ENCODE measurements around the gene IPO4. TPM values are rescaled to one million over a fixed set of nuclear protein-coding genes. Genes with fewer than 3 reads are reported as not detected.

Gene IPO4
- total and polyA plus RNA-seq, 2 of the 4 experiments (the other 2 are of a cell fraction) = 37.6 to 39.4 TPM

DNA sequence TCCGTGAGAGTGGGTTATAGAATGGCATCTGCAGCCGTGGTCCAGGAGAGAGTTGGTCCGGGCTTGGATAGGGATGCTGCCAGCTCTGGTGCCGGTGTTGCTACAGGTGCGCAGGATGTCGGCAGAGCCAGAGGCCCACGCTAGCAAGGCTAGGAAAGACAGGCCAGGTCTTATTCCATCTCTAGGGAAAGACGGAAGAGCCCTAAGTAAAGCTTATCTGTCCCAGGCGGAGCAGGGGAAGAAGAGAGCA lies 53.1 kb downstream of the IPO4 start:
- dilution Hi-C loops (cut with HindIII; ENCODE audit: low sequenced_read_pairs, unreplicated experiment) (no loop called here), intact Hi-C loops (cut with micrococcal nuclease) (no loop called here), in situ Hi-C loops (cut with MboI; ENCODE audit: low sequenced_read_pairs) (loop anchor here (10.0 to 25.0 kb wide), 3 partner anchors 299 to 1048 kb away; partner anchors contain the start of genes ACIN1, BCL2L2, C14orf119 and PABPN1)
- POLR2A ChIA-PET (ENCODE audit: unreplicated experiment) = no interaction called here
- H3K27ac ChIP-seq (ENCODE audit: insufficient read depth, low read length) = peak overlapping the region; percentile 5; the same call in 1 of the 2 replicates
- no peaks in the 10 kb centered on the region for H3K27me3 ChIP-seq (ENCODE audit: control insufficient read depth, insufficient read depth, low read length)
- no TSS peak for BruUV-seq (replicated peaks)
- no peak overlapping the region for H2BK15ac ChIP-seq (ENCODE audit: low read depth, low read length)
- ATAC-seq (ENCODE audit: low read depth) (no peak), DNase-seq (no peak)
- H2AFZ ChIP-seq (replicated peaks; ENCODE audit: low read length, poor library complexity) = peak overlapping the region; percentile 99
- H4K8ac ChIP-seq (ENCODE audit: low read depth in 2 of 2, low read length in 2 of 2) = peak overlapping the region in 1 of 2 experiments; percentile 20; a peak in 2 of 4 replicates
- H3K4ac ChIP-seq (ENCODE audit: low read depth, low read length) = 0 out of 2 replicates have a peak overlapping the region, but pooled peaks have one; percentile 51
- no peak overlapping the region; the same call in 1 of the 2 replicates for H2AK5ac ChIP-seq (ENCODE audit: low read depth, low read length)
- peak overlapping the region; percentile 64; the same call in 1 of the 2 replicates for H3K56ac ChIP-seq (ENCODE audit: extremely low read depth, insufficient read depth, low read length)
- H4K5ac ChIP-seq (ENCODE audit: low read depth, low read length) = no peak overlapping the region
- CTCF ChIA-PET = interaction anchor here (0.9 to 1.5 kb wide), 3 partner anchors 8 to 78 kb away, joined by 3 to 4 read pairs (median 3); no protein-coding TSS in a partner anchor
- H3K4me3 ChIP-seq (ENCODE audit: insufficient read depth, low read depth, low read length) = peak overlapping the region; percentile 97
- H3K23ac ChIP-seq (ENCODE audit: low read depth, low read length) = peak overlapping the region; percentile 12; the same call in 1 of the 2 replicates
- H3K18ac ChIP-seq (ENCODE audit: low read depth, low read length) = no peak overlapping the region
- no peak overlapping the region for H2BK5ac ChIP-seq (ENCODE audit: low read depth, low read length, poor library complexity, severe bottlenecking)
- peak overlapping the region; percentile 73; the same call in 1 of the 2 replicates for H3K14ac ChIP-seq (replicated peaks; ENCODE audit: low read depth, low read length)
- peak overlapping the region; percentile 13; the same call in 1 of the 2 replicates for H3K9ac ChIP-seq (ENCODE audit: low read depth, low read length)
- H3K9me1 ChIP-seq (ENCODE audit: insufficient read depth, low read length) = peaks cover 19% of the 10 kb centered on the region
- no peak overlapping the region for H2BK20ac ChIP-seq (ENCODE audit: low read depth, low read length)
- 0% methylated on average over 4 of the region's 9 CpGs; no CpG with 5 or more reads in 1 of the 2 experiments for WGBS, 2 experiments (ENCODE audit: extremely low coverage in 2 of 2, insufficient read length in 1 of 2)
- H4K91ac ChIP-seq (ENCODE audit: insufficient read depth, low read depth, low read length) = peak overlapping the region; percentile 61
- H3K4me1 ChIP-seq (ENCODE audit: control insufficient read depth, insufficient read depth, low read length) = peaks cover 11% of the 10 kb centered on the region
- H3K36me3 ChIP-seq (ENCODE audit: control insufficient read depth, insufficient read depth, low read length) = peaks cover 23% of the 10 kb centered on the region
- peak overlapping the region; percentile 87 for H3K4me2 ChIP-seq (ENCODE audit: low read depth, low read length)
- peak overlapping the region; percentile 82 for H2AK9ac ChIP-seq (replicated peaks; ENCODE audit: low read depth, low read length, poor library complexity)
- H4K20me1 ChIP-seq (ENCODE audit: insufficient read depth, low read length) = peaks cover 11% of the 10 kb centered on the region; the same call in 1 of the 2 replicates
- H3K79me1 ChIP-seq (ENCODE audit: low read depth in 1 of 2, low read length in 2 of 2) = peaks cover 17 to 38% of the 10 kb centered on the region in 2 experiments; a peak in 3 of 4 replicates
- no peak overlapping the region for H2BK120ac ChIP-seq (ENCODE audit: low read depth, low read length)
- H3K9me3 ChIP-seq (ENCODE audit: control insufficient read depth, insufficient read depth, low read length) = no peaks in the 10 kb centered on the region
- TF ChIP-seq CHD1 (IDR thresholded peaks at IDR 0.05; ENCODE audit: low read depth, low read length) (no peak), NFE2L2 (IDR thresholded peaks at IDR 0.05; ENCODE audit: low read depth, low read length) (no peak), BHLHE40 (IDR thresholded peaks at IDR 0.05; ENCODE audit: low read depth, low read length) (no peak), FOS (IDR thresholded peaks at IDR 0.05; ENCODE audit: low read depth, low read length) (no peak), POLR2A (IDR thresholded peaks at IDR 0.05; ENCODE audit: low read depth, low read length) (no peak), SMC3 (IDR thresholded peaks at IDR 0.05; ENCODE audit: low read depth, low read length) (no peak), MAFK (IDR thresholded peaks at IDR 0.05; ENCODE audit: low read depth, low read length) (no peak), MAZ (IDR thresholded peaks at IDR 0.05; ENCODE audit: borderline replicate concordance, low read depth, low read length) (no peak), RAD21 (IDR thresholded peaks at IDR 0.05; ENCODE audit: low read length) (no peak), CEBPB (IDR thresholded peaks at IDR 0.05; ENCODE audit: low read depth, low read length) (no peak)
- TF ChIP-seq, protein P1, sequence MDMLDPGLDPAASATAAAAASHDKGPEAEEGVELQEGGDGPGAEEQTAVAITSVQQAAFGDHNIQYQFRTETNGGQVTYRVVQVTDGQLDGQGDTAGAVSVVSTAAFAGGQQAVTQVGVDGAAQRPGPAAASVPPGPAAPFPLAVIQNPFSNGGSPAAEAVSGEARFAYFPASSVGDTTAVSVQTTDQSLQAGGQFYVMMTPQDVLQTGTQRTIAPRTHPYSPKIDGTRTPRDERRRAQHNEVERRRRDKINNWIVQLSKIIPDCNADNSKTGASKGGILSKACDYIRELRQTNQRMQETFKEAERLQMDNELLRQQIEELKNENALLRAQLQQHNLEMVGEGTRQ (IDR thresholded peaks at IDR 0.05; ENCODE audit: low read depth, low read length) = no peak
